Panc1 (cell line): ENCODE data around the gene PIAS1.

Source experiments
- CTCF ChIP-seq: fragments of 450-650 bp; IDR thresholded peaks from 2 replicates; pipeline ENCODE4 v1.5.1; 2017; ENCODE audit warnings: mild to moderate bottlenecking
- POLR2AphosphoS5 ChIP-seq: IDR thresholded peaks from 2 replicates; pipeline ENCODE4 v1.6.1; 2012; ENCODE audit warnings: mild to moderate bottlenecking, low read depth, low read length, moderate library complexity
- SIN3A ChIP-seq: IDR thresholded peaks from 2 replicates; pipeline ENCODE4 v1.6.1; 2012; ENCODE audit warnings: low read depth, mild to moderate bottlenecking, low read length, moderate library complexity, borderline replicate concordance; ENCODE audit not compliant: insufficient read depth
- TCF7L2 ChIP-seq: IDR thresholded peaks from 2 replicates; pipeline ENCODE4 v1.6.1; 2011; ENCODE audit warnings: mild to moderate bottlenecking, low read depth, low read length, inconsistent platforms

- TF ChIP-seq CTCF (no peak), POLR2AphosphoS5 (no peak), TCF7L2 (no peak), SIN3A (no peak)
Measured at GRCh38 chr15:68057758-68058157, 3.6 kb downstream of the PIAS1 start.
